Endothelial cell of umbilical vein (primary cell): Measurements from ENCODE around the gene CTNNA2. TPM values are rescaled to one million over a fixed set of nuclear protein-coding genes. Genes with fewer than 3 reads are reported as not detected.

Experiments used
- BruUV-seq: library from RNA; stranded (reverse); fragments of 400-500 nt; replicated peaks from 2 replicates; lab custom pipeline; 2021; lab: Mats Ljungman, UMichigan
- CTCF ChIA-PET: fragments of 300-600, 350-600 bp; sonication (Branson Sonifier 250); formaldehyde crosslinking; loops from one replicate; lab custom pipeline; 2021; ENCODE audit warnings: antibody characterized with exemption, inconsistent platforms; lab: Charles Lee
- POLR2A ChIA-PET: fragments of 300-600, 350-600 bp; sonication (Branson Sonifier 250); formaldehyde crosslinking; loops from one replicate; lab custom pipeline; 2021; ENCODE audit warnings: antibody characterized with exemption, inconsistent platforms; lab: Charles Lee
- DNase-seq: peaks from one replicate; pipeline ENCODE4 v3.0.0-alpha.2; 2011; ENCODE audit warnings: low read depth, low spot score
- FAIRE-seq: peaks from 2 replicates; lab custom pipeline; 2011; peaks lifted over from hg19 to GRCh38; lab: Jason Lieb, UNC
- H2AFZ ChIP-seq: 2 replicates; pipeline ENCODE4 v1.6.0; 2012; ENCODE audit warnings: low read depth, low read length, control low read depth, inconsistent platforms
- H3K27ac ChIP-seq: 2 replicates; pipeline ENCODE4 v1.5.1; 2011; ENCODE audit warnings: low read depth, mild to moderate bottlenecking, control low read depth, low read length, moderate library complexity; ENCODE audit not compliant: insufficient read depth
- H3K27me3 ChIP-seq, 2 experiments: 2 replicates each; pipeline versions ENCODE4 v1.6.0 to v1.6.1; 2011; ENCODE audit warnings: low read length in 2 of 2, mixed read lengths in 1 of 2; ENCODE audit not compliant: control insufficient read depth in 2 of 2, insufficient read depth in 2 of 2
- H3K36me3 ChIP-seq, 2 experiments: 2 replicates in 1 of 2; 3 replicates in 1 of 2; pipeline ENCODE4 v1.5.1; 2011; ENCODE audit warnings: low read length in 2 of 2, mild to moderate bottlenecking in 1 of 2, moderate library complexity in 1 of 2; ENCODE audit not compliant: control insufficient read depth in 2 of 2, insufficient read depth in 2 of 2; ENCODE audit errors: extremely low read depth in 1 of 2
- H3K4me1 ChIP-seq: 3 replicates; pipeline ENCODE4 v1.5.1; 2011; ENCODE audit warnings: mild to moderate bottlenecking, low read length; ENCODE audit not compliant: control insufficient read depth, insufficient read depth; ENCODE audit errors: extremely low read depth
- H3K4me2 ChIP-seq: 2 replicates; pipeline ENCODE4 v1.6.1; 2011; ENCODE audit warnings: low read length, control low read depth, mixed read lengths; ENCODE audit not compliant: insufficient read depth
- H3K4me3 ChIP-seq, 3 experiments: fragments of 200-600 bp in 1 of 3; sonication (generic), shearing (Covaris generic) in 1 of 3; replicated peaks in 1 of 3; 2 replicates each; pipeline ENCODE4 v1.5.1; 2011 to 2016; ENCODE audit warnings: control low read depth in 3 of 3, low read length in 3 of 3, mild to moderate bottlenecking in 2 of 3, inconsistent platforms in 1 of 3, low read depth in 1 of 3, moderate library complexity in 1 of 3; ENCODE audit not compliant: insufficient read depth in 1 of 3
- H3K79me2 ChIP-seq: 2 replicates; pipeline ENCODE4 v1.6.0; 2012; ENCODE audit warnings: low read length, inconsistent platforms; ENCODE audit not compliant: control insufficient read depth, insufficient read depth
- H3K9ac ChIP-seq: replicated peaks from 2 replicates; pipeline ENCODE3; 2011; ENCODE audit warnings: low read length, control low read depth; ENCODE audit not compliant: insufficient read depth; ENCODE audit errors: extremely low read depth
- H3K9me1 ChIP-seq: replicated peaks from 3 replicates; pipeline ENCODE4 v1.6.0; 2011; ENCODE audit warnings: mild to moderate bottlenecking, low read length; ENCODE audit not compliant: control insufficient read depth, insufficient read depth; ENCODE audit errors: extremely low read depth
- H3K9me3 ChIP-seq: replicated peaks from 2 replicates; pipeline ENCODE4 v1.5.1; 2012; ENCODE audit warnings: low read length, inconsistent platforms; ENCODE audit not compliant: control insufficient read depth, insufficient read depth
- H4K20me1 ChIP-seq: replicated peaks from 2 replicates; pipeline ENCODE3; 2011; ENCODE audit warnings: mild to moderate bottlenecking, low read length; ENCODE audit not compliant: control insufficient read depth, insufficient read depth; ENCODE audit errors: extremely low read depth
- CTCF ChIP-seq, 2 donors: IDR thresholded peaks; 1 replicate in 1 of 2; 2 replicates in 1 of 2; pipeline ENCODE4 v1.5.1; 2011; ENCODE audit warnings: low read length in 2 of 2, mild to moderate bottlenecking in 2 of 2, moderate library complexity in 2 of 2, control low read depth in 1 of 2, inconsistent platforms in 1 of 2, low read depth in 1 of 2; ENCODE audit not compliant: insufficient read depth in 1 of 2; ENCODE audit errors: extremely low read depth in 1 of 2
- EZH2 ChIP-seq: IDR thresholded peaks from 2 replicates; pipeline ENCODE4 v1.6.1; 2012; ENCODE audit warnings: borderline replicate concordance, low read depth, mild to moderate bottlenecking, moderate library complexity, low read length, inconsistent platforms; ENCODE audit not compliant: severe bottlenecking
- FOS ChIP-seq: IDR thresholded peaks from 2 replicates; pipeline ENCODE4 v1.6.1; 2011; ENCODE audit warnings: mild to moderate bottlenecking, low read length, moderate library complexity, borderline replicate concordance; ENCODE audit not compliant: insufficient read depth
- JUN ChIP-seq: IDR thresholded peaks from 2 replicates; pipeline ENCODE4 v1.6.1; 2011; ENCODE audit warnings: borderline replicate concordance, low read depth; ENCODE audit not compliant: insufficient read length, insufficient read depth
- MAX ChIP-seq: IDR thresholded peaks from 2 replicates; pipeline ENCODE4 v1.6.1; 2011; ENCODE audit not compliant: insufficient read depth, insufficient read length
- MYC ChIP-seq: IDR thresholded peaks from one replicate; pipeline ENCODE4 v1.6.1; 2011; ENCODE audit warnings: mild to moderate bottlenecking, low read depth, low read length
- POLR2A ChIP-seq: IDR thresholded peaks from 2 replicates; pipeline ENCODE4 v1.6.1; 2012; ENCODE audit warnings: low read depth, mild to moderate bottlenecking, control low read depth, low read length
- POLR2AphosphoS5 ChIP-seq: IDR thresholded peaks from 2 replicates; pipeline ENCODE4 v1.6.1; 2012; ENCODE audit warnings: low read depth, mild to moderate bottlenecking, control low read depth, low read length, moderate library complexity; ENCODE audit not compliant: insufficient read depth
- dilution Hi-C: fragments of 300-500 bp; cut with MboI; formaldehyde crosslinking; loops from one replicate; pipeline ENCODE4 v1.15.0; 2019; ENCODE audit warnings: low sequenced_read_pairs; ENCODE audit not compliant: extremely low pct_ligation_motif_present
- intact Hi-C: fragments of 100-400 bp; cut with micrococcal nuclease; formaldehyde crosslinking; loops from one replicate; pipeline ENCODE4 v1.10.0; 2022
- polyA plus RNA-seq, 4 experiments: library from polyadenylated mRNA; depleted of rRNA in 3 of 4; stranded (reverse) in 3 of 4; unstranded in 1 of 4; fragments of >200 nt; gene quantifications; 2 replicates each; pipeline versions ENCODE4 v1.2.1 to v1.2.3, GENCODE V29; 2011 to 2012; ENCODE audit warnings: missing spikeins in 1 of 4
- total RNA-seq: library from RNA; stranded (reverse); gene quantifications from 2 replicates; pipeline ENCODE4 v1.2.3, GENCODE V29; 2021

Gene CTNNA2
- total and polyA plus RNA-seq, 2 donors (not counting 3 experiments of a cell fraction or from before 2014, with no cell fraction given) = not detected

GRCh38 chr2:79910643-79911042, 397.8 kb downstream of the CTNNA2 start:
- BruUV-seq = no TSS peak
- H3K4me1 ChIP-seq = no peaks in the 10 kb centered on the region
- CTCF ChIA-PET = no interaction called here
- dilution Hi-C loops (no loop called here), intact Hi-C loops (no loop called here)
- no peak overlapping the region for H3K9ac ChIP-seq
- H3K79me2 ChIP-seq = no peaks in the 10 kb centered on the region
- H3K4me2 ChIP-seq = no peak overlapping the region
- H3K9me3 ChIP-seq = peaks cover 5% of the 10 kb centered on the region
- TF ChIP-seq POLR2AphosphoS5 = no peak
- TF ChIP-seq FOS = no peak
- no peak for TF ChIP-seq MYC
- TF ChIP-seq MAX = no peak
- TF ChIP-seq CTCF (IDR thresholded peaks at IDR 0.05; ENCODE audit: extremely low read depth in 1 of 2, insufficient read depth in 1 of 2, low read depth in 1 of 2, low read length in 2 of 2) = no peak
- no peak for TF ChIP-seq EZH2
- no peak for TF ChIP-seq POLR2A
- no peak for TF ChIP-seq JUN
- no peaks in the 10 kb centered on the region for H4K20me1 ChIP-seq
- H3K27ac ChIP-seq = no peak overlapping the region
- H3K9me1 ChIP-seq = no peaks in the 10 kb centered on the region
- no peaks in the 10 kb centered on the region for H3K36me3 ChIP-seq
- H2AFZ ChIP-seq = no peak overlapping the region
- no peak for DNase-seq
- no peak for FAIRE-seq
- H3K27me3 ChIP-seq = no peaks in the 10 kb centered on the region
- POLR2A ChIA-PET = no interaction called here
- no peak overlapping the region for H3K4me3 ChIP-seq
